GM12864 (cell line): ENCODE data around the gene EML6.

ENCODE experiments used
- DNase-seq: peaks from one replicate; pipeline ENCODE4 v3.0.0-alpha.2; 2011; ENCODE audit warnings: low read depth
- H3K4me3 ChIP-seq: 2 replicates; pipeline ENCODE4 v1.5.1; 2011; ENCODE audit warnings: mild to moderate bottlenecking, low read depth, low read length, control low read depth
- TF ChIP-seq, protein P1 (sequence below): IDR thresholded peaks from 2 replicates; pipeline ENCODE4 v1.5.1; 2011; ENCODE audit warnings: low read depth, mild to moderate bottlenecking, moderate library complexity, low read length, control low read depth, inconsistent platforms; ENCODE audit errors: missing control alignments

EML6 gene

DNA sequence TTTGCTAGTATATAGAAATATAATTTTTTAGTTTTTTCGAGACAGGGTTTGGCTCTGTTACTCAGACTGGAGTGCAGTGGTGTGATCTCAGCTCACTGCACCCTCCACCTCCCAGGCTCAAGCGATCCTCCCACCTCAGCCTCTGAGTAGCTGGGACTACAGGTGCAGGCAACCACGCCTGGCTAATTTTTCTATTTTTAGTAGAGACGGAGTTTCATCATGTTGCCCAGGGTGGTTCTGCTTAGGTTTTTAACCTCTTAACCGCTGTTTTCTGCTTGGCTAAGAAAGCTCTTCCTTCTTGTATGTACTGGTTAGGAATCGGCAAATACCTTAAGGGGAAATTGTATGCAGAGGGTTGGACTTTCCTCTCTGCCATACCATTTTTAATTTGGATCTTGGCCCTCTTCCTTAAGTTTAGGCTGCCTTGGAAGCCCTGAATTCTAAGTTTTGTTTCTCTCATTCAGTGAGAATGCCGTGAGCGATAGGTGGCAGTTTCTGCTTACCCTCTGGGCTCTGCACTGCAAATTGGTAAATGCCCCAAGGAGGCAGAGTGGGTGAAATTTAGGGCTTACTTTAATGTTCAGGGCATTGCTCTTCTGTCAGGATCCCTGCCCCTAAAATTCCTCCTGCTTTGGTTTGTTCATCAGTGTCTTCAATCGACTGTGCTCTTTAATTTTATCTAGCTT, 32.3 kb downstream of the EML6 start:
- H3K4me3 ChIP-seq, result no peak overlapping the region
- DNase-seq, result peak; percentile 44
- TF ChIP-seq, protein P1, sequence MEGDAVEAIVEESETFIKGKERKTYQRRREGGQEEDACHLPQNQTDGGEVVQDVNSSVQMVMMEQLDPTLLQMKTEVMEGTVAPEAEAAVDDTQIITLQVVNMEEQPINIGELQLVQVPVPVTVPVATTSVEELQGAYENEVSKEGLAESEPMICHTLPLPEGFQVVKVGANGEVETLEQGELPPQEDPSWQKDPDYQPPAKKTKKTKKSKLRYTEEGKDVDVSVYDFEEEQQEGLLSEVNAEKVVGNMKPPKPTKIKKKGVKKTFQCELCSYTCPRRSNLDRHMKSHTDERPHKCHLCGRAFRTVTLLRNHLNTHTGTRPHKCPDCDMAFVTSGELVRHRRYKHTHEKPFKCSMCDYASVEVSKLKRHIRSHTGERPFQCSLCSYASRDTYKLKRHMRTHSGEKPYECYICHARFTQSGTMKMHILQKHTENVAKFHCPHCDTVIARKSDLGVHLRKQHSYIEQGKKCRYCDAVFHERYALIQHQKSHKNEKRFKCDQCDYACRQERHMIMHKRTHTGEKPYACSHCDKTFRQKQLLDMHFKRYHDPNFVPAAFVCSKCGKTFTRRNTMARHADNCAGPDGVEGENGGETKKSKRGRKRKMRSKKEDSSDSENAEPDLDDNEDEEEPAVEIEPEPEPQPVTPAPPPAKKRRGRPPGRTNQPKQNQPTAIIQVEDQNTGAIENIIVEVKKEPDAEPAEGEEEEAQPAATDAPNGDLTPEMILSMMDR, result peak; percentile 15

DNA sequence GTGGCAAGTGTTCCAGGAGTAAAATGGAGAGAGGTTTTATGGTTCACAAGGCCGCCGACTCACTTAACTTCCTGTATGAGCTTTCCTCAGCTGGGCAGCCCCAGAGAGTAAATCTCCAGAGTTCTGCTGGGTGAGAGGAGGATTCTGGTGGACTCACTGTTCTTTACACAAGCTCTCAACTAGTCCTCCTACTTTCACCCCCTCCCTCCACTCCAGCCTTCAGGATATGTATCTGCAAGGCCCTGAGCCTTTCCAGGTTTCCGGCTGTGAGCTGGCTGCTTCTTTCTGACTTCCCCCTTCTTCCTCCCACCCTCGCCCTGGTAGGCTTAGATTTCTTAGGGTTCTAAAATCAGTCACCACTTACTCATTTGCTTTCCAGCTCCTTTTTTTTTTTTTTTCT, 34.0 kb downstream of the EML6 start:
- DNase-seq, result no peak
- TF ChIP-seq, protein P1, result no peak
- no peak overlapping the region for H3K4me3 ChIP-seq

DNA sequence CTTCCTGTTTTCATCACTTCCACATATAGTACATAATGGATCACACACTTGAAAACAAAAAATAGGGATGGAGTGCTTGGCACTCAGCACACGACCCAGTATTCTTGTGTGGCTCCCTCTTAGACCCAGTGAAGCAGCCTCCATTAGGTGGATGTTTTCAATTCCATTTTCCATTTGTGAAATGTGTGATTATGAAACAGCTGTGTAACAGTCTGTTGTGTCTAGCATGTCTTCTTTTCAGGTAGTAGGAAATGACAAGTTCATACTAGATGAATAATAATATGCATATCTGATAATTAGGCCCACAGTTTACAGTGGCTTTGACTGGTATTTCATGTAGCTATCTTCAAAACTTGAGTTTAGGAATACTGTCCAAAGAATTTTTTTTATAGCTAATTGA, 35.5 kb downstream of the EML6 start:
- TF ChIP-seq, protein P1, result no peak
- DNase-seq, result no peak
- H3K4me3 ChIP-seq, result no peak overlapping the region

DNA sequence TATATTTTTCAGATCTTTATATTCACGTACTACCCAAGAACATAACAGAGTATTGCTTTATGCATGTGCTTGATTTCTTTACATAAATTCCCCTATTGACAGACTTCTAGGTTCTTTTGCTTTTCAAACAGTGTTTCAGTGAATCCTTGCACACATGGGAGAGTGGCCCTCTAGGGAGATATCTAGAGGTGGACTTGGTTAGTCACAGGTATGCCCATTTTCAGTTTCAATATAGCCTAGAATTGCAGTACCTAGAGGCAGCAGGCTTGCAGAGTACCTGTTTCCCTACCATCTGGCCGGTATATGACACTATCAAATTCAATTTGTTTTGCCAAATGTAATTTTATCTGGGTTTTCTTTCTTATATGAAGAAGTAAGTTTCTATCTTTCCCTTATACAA, 36.8 kb downstream of the EML6 start:
- DNase-seq, result no peak
- TF ChIP-seq, protein P1, result no peak

DNA sequence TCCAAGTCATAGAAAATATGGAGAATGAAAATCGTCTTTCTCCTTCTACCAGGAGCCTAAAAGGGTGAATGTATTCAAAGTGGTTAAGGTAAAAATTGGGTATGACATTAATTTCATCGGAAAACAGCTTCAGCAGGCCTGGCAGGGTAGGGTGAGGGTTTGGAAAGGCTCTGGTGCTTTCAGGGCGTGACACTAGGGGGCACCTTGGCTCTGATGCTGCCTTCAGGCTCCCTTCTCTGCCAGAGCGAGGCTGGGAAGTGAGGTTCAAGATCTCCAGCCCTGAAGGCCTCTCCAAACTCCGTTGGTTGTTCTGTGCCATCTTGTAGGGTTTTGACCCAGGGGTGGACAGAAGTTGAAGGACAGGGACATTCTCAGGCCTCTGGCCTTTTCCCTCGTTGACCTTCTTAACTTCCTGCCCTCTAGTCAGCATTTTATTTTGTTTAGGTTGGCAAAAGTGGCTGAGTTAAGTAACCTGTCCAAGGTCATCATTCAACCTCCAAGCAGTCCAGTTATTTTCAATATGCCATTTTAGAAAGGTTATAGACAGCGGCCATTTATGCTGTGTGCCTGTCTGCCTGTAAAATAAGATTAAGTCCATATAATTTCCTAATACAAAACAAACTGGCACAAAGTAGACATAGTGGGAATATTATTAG, 40.3 kb downstream of the EML6 start:
- TF ChIP-seq, protein P1, result peak; percentile 67
- no peak for DNase-seq
- H3K4me3 ChIP-seq, result no peak overlapping the region

More for the DNA sequence above, 36.8 kb downstream of the EML6 start:
- H3K4me3 ChIP-seq, result no peak overlapping the region

- DNase-seq, result no peak
- no peak overlapping the region for H3K4me3 ChIP-seq
- TF ChIP-seq, protein P1, result no peak
Observed at GRCh38 chr2:54767921-54768320, 44.5 kb downstream of the EML6 start.
